GM18909 (cell line): ENCODE data around the gene ZFP36L2.
A peak's percentile ranks its signal among the peaks of the same experiment; 100 is the strongest.

Source experiments
- ATAC-seq: cut with Tn5 transposase; IDR thresholded peaks from one replicate; pipeline ENCODE4 v1.9.1; 2021; ENCODE audit warnings: mild to moderate bottlenecking; ENCODE audit not compliant: unreplicated experiment, poor library complexity

Gene ZFP36L2

DNA sequence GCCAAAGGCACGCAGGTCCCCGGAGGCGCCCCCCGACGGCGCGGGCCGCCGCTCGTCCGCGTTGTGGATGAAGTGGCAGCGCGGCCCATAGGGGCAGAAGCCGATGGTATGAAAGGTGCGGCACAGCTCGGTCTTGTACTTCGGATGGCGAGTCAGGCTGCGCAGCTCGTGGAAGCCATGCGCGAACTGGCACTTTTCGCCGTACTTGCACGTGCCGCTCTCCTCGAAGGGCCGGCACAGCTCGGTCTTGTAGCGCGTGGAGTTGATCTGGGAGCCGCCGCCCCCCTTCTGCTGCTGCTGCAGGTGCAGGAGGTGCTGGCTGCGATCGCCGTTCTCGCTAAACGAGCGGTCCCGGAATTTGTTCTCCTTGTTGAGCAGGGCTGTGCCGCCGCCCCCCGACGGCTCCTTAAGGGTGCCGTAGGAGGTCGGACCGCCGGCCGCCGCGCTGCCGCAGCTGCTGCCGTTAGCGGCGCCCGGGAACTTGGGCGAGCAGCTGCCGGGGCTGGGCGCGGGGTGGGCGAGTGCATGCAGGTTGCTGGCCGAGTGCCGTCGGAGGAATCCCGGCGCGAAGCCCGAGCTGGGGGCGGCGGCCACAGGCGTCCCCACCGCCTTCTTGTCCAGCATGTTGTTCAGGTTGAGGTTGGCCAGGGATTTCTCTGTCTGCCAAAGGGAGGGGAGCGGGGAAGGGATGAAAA is 1.2 kb downstream of the ZFP36L2 start:
- no peak for ATAC-seq

DNA sequence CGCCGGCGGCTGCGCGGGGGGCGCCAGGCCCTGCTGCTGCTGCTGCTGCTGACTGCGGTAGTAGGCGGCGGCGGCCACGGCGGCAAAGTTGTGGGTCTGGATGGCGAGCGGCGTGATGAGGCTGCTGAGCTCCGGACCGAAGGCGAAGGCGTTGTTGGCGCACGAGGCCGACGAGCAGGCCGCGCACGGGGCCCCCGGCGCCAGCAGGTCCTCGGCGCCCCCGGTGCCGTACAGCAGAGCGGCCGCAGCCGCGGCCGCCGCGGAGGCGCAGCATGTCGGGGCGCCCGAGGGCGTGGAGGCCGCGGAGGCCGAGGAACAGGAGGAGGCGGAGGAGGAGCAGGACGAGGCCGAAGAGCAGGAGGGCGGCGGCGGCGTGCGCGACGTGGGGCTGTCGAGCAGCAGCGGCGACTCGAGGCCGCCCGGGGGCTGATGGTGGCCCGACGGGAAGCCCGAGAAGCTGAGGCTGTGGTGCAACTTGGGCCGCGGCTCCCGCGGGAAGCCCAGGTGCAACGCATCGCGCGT is 1.8 kb downstream of the ZFP36L2 start:
- ATAC-seq: no peak

DNA sequence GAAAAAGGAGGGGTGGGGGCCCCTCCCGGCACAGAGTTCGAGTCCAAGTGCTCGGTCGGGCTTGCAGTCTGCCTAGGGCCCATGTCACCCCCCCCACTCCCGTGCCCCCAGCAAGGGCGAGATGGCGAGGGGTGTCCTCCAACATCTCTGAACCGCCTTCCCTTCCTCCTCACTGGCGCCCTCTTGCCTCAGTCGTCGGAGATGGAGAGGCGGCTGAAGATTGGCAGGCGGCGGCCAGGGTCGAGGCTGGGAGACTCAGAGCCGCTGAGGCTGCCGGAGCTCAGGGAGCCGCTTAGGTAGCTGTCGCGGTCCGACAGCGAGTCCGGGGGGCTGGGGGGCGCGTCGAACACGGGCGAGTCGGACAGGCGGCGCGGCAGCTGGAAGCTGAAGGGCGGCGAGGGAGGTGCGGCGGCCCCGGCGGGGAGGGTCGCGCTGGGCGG is 2.3 kb downstream of the ZFP36L2 start:
- ATAC-seq: no peak

DNA sequence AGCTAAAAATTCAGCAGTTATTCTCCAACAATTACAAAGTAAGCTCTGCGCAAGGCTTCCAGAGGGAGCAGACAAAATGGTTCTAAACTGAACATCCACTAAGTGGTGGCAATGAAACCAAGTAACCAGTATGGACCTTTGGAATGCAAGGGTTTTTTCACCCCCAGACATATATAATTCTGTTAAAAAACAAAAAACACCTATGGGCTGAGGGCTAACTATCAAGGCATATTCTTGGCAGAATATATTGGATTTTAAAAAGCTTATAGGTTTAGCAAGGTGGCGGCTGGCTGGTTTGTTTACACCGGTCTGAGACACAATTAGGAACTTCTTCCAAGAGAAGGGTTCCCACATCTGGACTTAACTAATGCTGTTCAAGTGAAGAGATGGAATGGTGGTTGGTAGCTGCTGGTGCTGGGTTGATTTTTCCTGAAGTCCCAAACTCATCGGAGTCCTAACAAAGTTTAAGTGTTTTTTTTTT is 2.8 kb downstream of the ZFP36L2 start:
- ATAC-seq: no peak

GRCh38 chr2:43222475-43223309 is 3.7 kb downstream of the ZFP36L2 start:
- ATAC-seq: no peak

- no peak for ATAC-seq
These were observed 4.5 kb downstream of the ZFP36L2 start for GRCh38 chr2:43221763-43222474.

GRCh38 chr2:43221124-43221762 is 5.2 kb downstream of the ZFP36L2 start:
- ATAC-seq: no peak

GRCh38 chr2:43220760-43221123 is 5.7 kb downstream of the ZFP36L2 start:
- ATAC-seq: no peak

GRCh38 chr2:43220229-43220751 is 6.1 kb downstream of the ZFP36L2 start:
- ATAC-seq: no peak

- peak; percentile 60 for ATAC-seq
These were observed 6.8 kb downstream of the ZFP36L2 start for GRCh38 chr2:43219383-43220228.

DNA sequence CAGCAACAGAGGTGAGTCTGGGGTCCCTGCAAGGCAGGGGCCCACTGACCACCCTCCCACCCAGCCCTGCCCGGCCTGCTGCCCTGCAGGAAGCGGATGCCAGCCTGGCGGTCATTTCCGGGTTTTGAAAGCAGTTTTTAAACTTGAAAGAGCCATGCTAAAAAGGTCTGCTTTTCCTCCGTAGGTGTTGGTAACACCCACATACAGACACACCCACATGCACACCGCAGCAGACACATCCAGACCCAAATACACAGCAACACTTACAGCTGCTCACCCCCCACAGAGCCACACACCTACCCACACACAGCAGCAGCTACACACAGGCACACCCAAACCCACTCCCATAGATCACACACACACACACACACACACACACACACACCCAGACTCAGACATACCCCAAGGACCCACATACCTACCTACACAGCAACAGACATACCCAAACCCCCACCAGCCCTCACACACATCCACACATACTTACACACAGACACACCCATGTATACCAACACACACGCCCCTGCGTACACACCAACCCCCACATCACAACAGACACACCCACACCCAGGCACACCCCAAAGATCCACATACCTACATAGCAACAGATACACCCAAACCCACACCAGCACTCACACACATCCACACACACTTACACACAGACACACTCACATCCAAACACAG is 7.6 kb downstream of the ZFP36L2 start:
- ATAC-seq: peak; percentile 37

DNA sequence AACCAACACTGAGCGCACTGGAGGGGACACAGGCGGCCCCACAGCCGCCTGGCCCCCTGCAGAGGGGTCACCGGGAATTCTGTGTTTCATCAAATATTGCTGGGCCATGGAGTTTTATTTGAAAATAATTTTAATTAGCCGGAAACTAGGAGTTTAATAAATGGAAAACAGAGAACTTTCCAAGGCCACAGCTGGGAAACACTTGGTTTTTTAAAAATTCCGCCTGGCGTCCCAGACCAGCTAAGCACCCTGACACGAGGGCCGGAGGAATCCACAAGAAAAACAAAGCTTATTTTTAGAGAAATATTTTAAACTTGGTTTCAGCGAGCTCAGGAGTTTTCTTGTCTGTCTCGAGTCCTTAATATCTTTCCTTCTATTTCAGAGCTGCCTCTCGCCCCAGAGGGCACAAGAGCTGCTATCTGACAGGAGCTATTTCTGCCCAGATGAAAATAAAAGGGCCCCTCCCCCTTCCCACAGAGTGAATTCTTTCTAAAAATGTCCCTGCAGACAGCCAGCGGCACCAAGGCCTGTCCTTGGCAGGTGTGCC is 8.2 kb downstream of the ZFP36L2 start:
- ATAC-seq: no peak

- no peak for ATAC-seq
These were observed 8.9 kb downstream of the ZFP36L2 start for GRCh38 chr2:43217228-43218154.

- ATAC-seq: no peak
These were observed 9.8 kb downstream of the ZFP36L2 start for GRCh38 chr2:43216629-43217028.

GRCh38 chr2:43215673-43216255 is 10.6 kb downstream of the ZFP36L2 start:
- ATAC-seq: no peak

- no peak for ATAC-seq
These were observed 12.2 kb downstream of the ZFP36L2 start for GRCh38 chr2:43214253-43214652.

DNA sequence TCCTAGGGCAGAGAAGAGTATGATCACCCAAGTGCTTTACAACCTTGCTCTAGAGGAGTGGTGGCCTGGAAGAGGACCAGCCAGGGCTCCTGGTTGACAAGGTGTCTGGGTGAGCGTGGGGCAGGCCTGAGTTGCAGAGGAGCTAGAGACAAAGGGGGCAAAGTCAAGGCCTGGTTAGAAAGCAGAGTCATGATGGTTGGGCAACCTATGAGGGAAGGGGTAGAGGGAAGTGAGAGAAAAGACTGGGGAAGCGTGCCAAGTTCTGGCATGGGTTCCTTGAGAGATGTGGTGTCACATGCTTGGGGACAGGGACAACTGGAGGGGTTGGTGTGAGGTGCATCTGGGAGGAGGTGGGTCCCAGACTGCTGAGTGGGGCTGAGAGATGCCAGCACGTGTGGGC is 13.5 kb downstream of the ZFP36L2 start:
- no peak for ATAC-seq
